Upper lobe of left lung (tissue), 6 donors: ENCODE results near the gene HAPSTR1. TPM values are rescaled to one million over a fixed set of nuclear protein-coding genes. Genes with fewer than 3 reads are reported as not detected.

Experiments
- ATAC-seq, 2 donors: fragments of 200-7000 bp; cut with Tn5 transposase; one replicate each; pipeline ENCODE4 v1.9.1; 2022; ENCODE audit warnings: mild to moderate bottlenecking in 2 of 2, moderate library complexity in 2 of 2; ENCODE audit not compliant: low FRiP score in 2 of 2
- DNase-seq, 2 donors: peaks; one replicate each; pipeline ENCODE4 v3.0.0-alpha.2; 2019 to 2020
- H3K27ac ChIP-seq, 4 donors: fragments of 200-600 bp; sonication (generic); one replicate each; pipeline ENCODE4 v1.5.1; 2016 to 2019
- H3K27me3 ChIP-seq, 4 donors: fragments of 200-600 bp; sonication (generic); one replicate each; pipeline ENCODE4 v1.5.1; 2017 to 2019
- H3K36me3 ChIP-seq, 4 donors: fragments of 200-600 bp; sonication (generic); one replicate each; pipeline ENCODE4 v1.5.1; 2016 to 2019
- H3K4me1 ChIP-seq, 4 donors: fragments of 200-600 bp; sonication (generic); one replicate each; pipeline ENCODE4 v1.5.1; 2018 to 2019
- H3K4me3 ChIP-seq, 4 donors: fragments of 200-600 bp; sonication (generic); one replicate each; pipeline ENCODE4 v1.5.1; 2017 to 2019; ENCODE audit warnings: mild to moderate bottlenecking in 2 of 4, moderate library complexity in 1 of 4
- H3K9me3 ChIP-seq, 4 donors: fragments of 200-600 bp; sonication (generic); one replicate each; pipeline ENCODE4 v1.5.1; 2018 to 2019
- CTCF ChIP-seq, 6 experiments: fragments of 450-650 bp in 4 of 6; fragments of 200-600 bp in 2 of 6; sonication (generic) in 2 of 6; IDR thresholded peaks; one replicate each; pipeline ENCODE4 v1.5.1; 2016 to 2019; ENCODE audit warnings: antibody characterized with exemption in 6 of 6
- EP300 ChIP-seq, 4 donors: sonication (generic); formaldehyde crosslinking; IDR thresholded peaks; one replicate each; pipeline ENCODE4 v1.5.1; 2017; ENCODE audit warnings: antibody characterized with exemption in 4 of 4, control low read depth in 2 of 4
- POLR2A ChIP-seq, 4 donors: fragments of 450-650 bp; IDR thresholded peaks; one replicate each; pipeline ENCODE4 v1.5.1; 2016 to 2017; ENCODE audit warnings: antibody characterized with exemption in 4 of 4, mild to moderate bottlenecking in 2 of 4
- POLR2AphosphoS5 ChIP-seq, 2 donors: sonication (generic); formaldehyde crosslinking; IDR thresholded peaks; one replicate each; pipeline ENCODE4 v1.5.1; 2017; ENCODE audit warnings: antibody characterized with exemption in 2 of 2
- WGBS, 2 donors: methylation state at CpG; one replicate each; pipeline ENCODE4 v1.1.5; 2017 to 2018; 5-methylcytosine and 5-hydroxymethylcytosine counted together
- total RNA-seq, 6 donors: library from RNA; depleted of rRNA in 4 of 6; stranded (reverse); fragments of >200 nt in 4 of 6; gene quantifications; one replicate each; pipeline versions ENCODE4 v1.1.0 to v1.2.1, GENCODE V29; 2016 to 2021
- donor health status: DM: no; HTN: no; CAD: no; lungs with moderate emphysema.
- donor health status: DM: no; HTN: yes; CAD: no; lungs with severe emphysema.

HAPSTR1 gene
- total RNA-seq, 6 donors from 2014 or later: 37.3 to 62.9 (median 46.0) TPM

GRCh38 chr16:9103546-9103945 lies 12.1 kb downstream of the HAPSTR1 start:
- no peak for TF ChIP-seq CTCF (IDR thresholded peaks at IDR 0.05)
- Histone ChIP-seq H3K4me1 (peaks cover 94 to 96% (median 95%) of the 10 kb centered on the region in 4 donors), H3K4me3 (no peak overlapping the region), H3K27ac (no peak overlapping the region), H3K27me3 (no peaks in the 10 kb centered on the region), H3K9me3 (no peaks in the 10 kb centered on the region), H3K36me3 (peaks cover 16 to 80% (median 34%) of the 10 kb centered on the region in 4 donors)
- ATAC-seq: no peak
- WGBS, 2 donors: 67 to 74% methylated on average over 3 of the region's 3 CpGs
- no peak for DNase-seq

- TF ChIP-seq CTCF (IDR thresholded peaks at IDR 0.05) (no peak), EP300 (IDR thresholded peaks at IDR 0.05) (no peak), POLR2A (IDR thresholded peaks at IDR 0.05) (no peak)
- no peaks in the 10 kb centered on the region for H3K27me3 ChIP-seq
- H3K27ac ChIP-seq: no peak overlapping the region
- H3K4me3 ChIP-seq: no peak overlapping the region
- ATAC-seq (no peak), DNase-seq (no peak)
- peaks cover 92 to 95% (median 94%) of the 10 kb centered on the region in 4 donors for H3K4me1 ChIP-seq
- peaks cover 18 to 87% (median 38%) of the 10 kb centered on the region in 4 donors for H3K36me3 ChIP-seq
- H3K9me3 ChIP-seq: no peaks in the 10 kb centered on the region
These were observed 13.7 kb downstream of the HAPSTR1 start for GRCh38 chr16:9105189-9105588.

GRCh38 chr16:9107025-9107970 lies 15.9 kb downstream of the HAPSTR1 start:
- no peaks in the 10 kb centered on the region for H3K27me3 ChIP-seq
- ATAC-seq (no peak), DNase-seq (no peak)
- H3K4me3 ChIP-seq: no peak overlapping the region
- WGBS, 2 donors: 87 to 89% methylated on average over 9 of the region's 9 CpGs
- no peak overlapping the region for H3K27ac ChIP-seq
- peaks cover 18 to 77% (median 34%) of the 10 kb centered on the region in 4 donors for H3K36me3 ChIP-seq
- peaks cover 92 to 97% (median 94%) of the 10 kb centered on the region in 4 donors for H3K4me1 ChIP-seq
- no peaks in the 10 kb centered on the region for H3K9me3 ChIP-seq
- TF ChIP-seq EP300 (IDR thresholded peaks at IDR 0.05) (no peak), POLR2AphosphoS5 (IDR thresholded peaks at IDR 0.05) (no peak), CTCF (IDR thresholded peaks at IDR 0.05) (no peak), POLR2A (IDR thresholded peaks at IDR 0.05) (no peak)

GRCh38 chr16:9109255-9109654 lies 17.8 kb downstream of the HAPSTR1 start:
- H3K4me1 ChIP-seq: peaks cover 92 to 99% (median 94%) of the 10 kb centered on the region in 4 donors
- peaks cover 7 to 57% (median 19%) of the 10 kb centered on the region in 4 donors for H3K36me3 ChIP-seq

GRCh38 chr16:9112166-9112843 lies 20.9 kb downstream of the HAPSTR1 start:
- Histone ChIP-seq H3K27ac (peak overlapping the region in 2 of 4 donors; percentile 9 to 12), H3K4me1 (peaks cover 85 to 92% (median 89%) of the 10 kb centered on the region in 4 donors), H3K9me3 (no peaks in the 10 kb centered on the region), H3K4me3 (no peak overlapping the region), H3K36me3 (peaks cover 3 to 48% (median 16%) of the 10 kb centered on the region in 4 donors), H3K27me3 (no peaks in the 10 kb centered on the region)
- WGBS, 2 donors: 58 to 63% methylated on average over 5 of the region's 5 CpGs
- TF ChIP-seq POLR2AphosphoS5 (IDR thresholded peaks at IDR 0.05): no peak
- no peak for TF ChIP-seq POLR2A (IDR thresholded peaks at IDR 0.05)
- TF ChIP-seq EP300 (IDR thresholded peaks at IDR 0.05): no peak
- no peak for TF ChIP-seq CTCF (IDR thresholded peaks at IDR 0.05)
- DNase-seq: no peak
- ATAC-seq: peak in 1 of 2 donors; percentile 17

More at GRCh38 chr16:9109255-9109654, 17.8 kb downstream of the HAPSTR1 start:
- no peak for ATAC-seq
- Histone ChIP-seq H3K4me3 (peak overlapping the region in 1 of 4 donors; percentile 5), H3K9me3 (no peaks in the 10 kb centered on the region), H3K27me3 (no peaks in the 10 kb centered on the region), H3K27ac (no peak overlapping the region)
- WGBS, 2 donors: 66 to 74% methylated on average over 4 of the region's 4 CpGs
- DNase-seq: no peak
- TF ChIP-seq POLR2AphosphoS5 (IDR thresholded peaks at IDR 0.05) (no peak), EP300 (IDR thresholded peaks at IDR 0.05) (no peak)
